GM12878 (cell line): ENCODE data around the gene TUFM. TPM values are rescaled to one million over a fixed set of nuclear protein-coding genes. Genes with fewer than 3 reads are reported as not detected.

Source experiments
- ATAC-seq: fragments of 200-7000 bp; cut with Tn5 transposase; 3 replicates; pipeline ENCODE4 v1.9.1; 2020; ENCODE audit warnings: mild to moderate bottlenecking, moderate library complexity
- BruUV-seq: library from RNA; stranded (reverse); fragments of 400-500 nt; replicated peaks from 2 replicates; lab custom pipeline; 2021; lab: Mats Ljungman, UMichigan
- CTCF ChIA-PET: fragments of 300-600 bp; sonication (Branson Sonifier 250); formaldehyde crosslinking; extraction: SDS; loops from one replicate; lab custom pipeline; 2021; ENCODE audit warnings: inconsistent platforms; lab: Yijun Ruan, JAX
- POLR2A ChIA-PET: fragments of 350-600 bp; formaldehyde crosslinking; extraction: SDS; loops from one replicate; lab custom pipeline; 2021; ENCODE audit warnings: inconsistent platforms; lab: Charles Lee
- RAD21 ChIA-PET: fragments of 300-600 bp; sonication (Branson Sonifier 250); formaldehyde crosslinking; loops from one replicate; lab custom pipeline; 2023; ENCODE audit warnings: antibody characterized with exemption; ENCODE audit not compliant: unreplicated experiment; lab: Charles Lee
- SMC1A ChIA-PET: fragments of 300-600 bp; sonication (Branson Sonifier 250); formaldehyde crosslinking; loops from one replicate; lab custom pipeline; 2023; ENCODE audit not compliant: unreplicated experiment, uncharacterized antibody; lab: Charles Lee
- DNase-seq: peaks from one replicate; pipeline ENCODE4 v3.0.0-alpha.2; 2011; ENCODE audit warnings: low read depth, low spot score
- FAIRE-seq: peaks from 3 replicates; lab custom pipeline; 2011; peaks lifted over from hg19 to GRCh38; lab: Jason Lieb, UNC
- H2AFZ ChIP-seq: 2 replicates; pipeline ENCODE4 v1.6.0; 2011; ENCODE audit warnings: low read depth, low read length, control low read depth; ENCODE audit not compliant: control insufficient read depth
- H3K27ac ChIP-seq: 2 replicates; pipeline ENCODE4 v1.5.1; 2011; ENCODE audit warnings: control low read depth; ENCODE audit not compliant: control insufficient read depth, insufficient read depth
- H3K27me3 ChIP-seq, 2 experiments: replicated peaks in 1 of 2; 2 replicates each; pipeline versions ENCODE4 v1.6.0 to v1.6.1; 2011; ENCODE audit warnings: low read length in 1 of 2; ENCODE audit not compliant: control insufficient read depth in 2 of 2, insufficient read depth in 2 of 2
- H3K36me3 ChIP-seq, 2 experiments: 2 replicates each; pipeline ENCODE4 v1.5.1; 2011; ENCODE audit warnings: low read length in 1 of 2; ENCODE audit not compliant: control insufficient read depth in 2 of 2, insufficient read depth in 2 of 2
- H3K4me1 ChIP-seq: 2 replicates; pipeline ENCODE4 v1.6.1; 2011; ENCODE audit warnings: mild to moderate bottlenecking, low read length, moderate library complexity, mixed read lengths; ENCODE audit not compliant: control insufficient read depth, insufficient read depth
- H3K4me2 ChIP-seq: 2 replicates; pipeline ENCODE4 v1.6.0; 2011; ENCODE audit warnings: control low read depth; ENCODE audit not compliant: control insufficient read depth, insufficient read depth
- H3K4me3 ChIP-seq: fragments of 200-600 bp; sonication (generic); 2 replicates; pipeline ENCODE4 v1.5.1; 2016
- H3K79me2 ChIP-seq: 2 replicates; pipeline ENCODE4 v1.6.0; 2011; ENCODE audit warnings: low read length; ENCODE audit not compliant: control insufficient read depth, insufficient read depth
- H3K9ac ChIP-seq: 2 replicates; pipeline ENCODE4 v1.8.0; 2011; ENCODE audit warnings: low read length, control low read depth, mixed read lengths; ENCODE audit not compliant: control insufficient read depth, insufficient read depth
- H3K9me3 ChIP-seq: replicated peaks from 3 replicates; pipeline ENCODE4 v1.5.1; 2011; ENCODE audit warnings: mild to moderate bottlenecking, low read length; ENCODE audit not compliant: control insufficient read depth, insufficient read depth
- H4K20me1 ChIP-seq: 2 replicates; pipeline ENCODE4 v1.6.0; 2011; ENCODE audit not compliant: control insufficient read depth, insufficient read depth
- BCL11A ChIP-seq: IDR thresholded peaks from 2 replicates; pipeline ENCODE4 v1.6.1; 2011; ENCODE audit warnings: low read depth, low read length
- CHD1 ChIP-seq: IDR thresholded peaks from 2 replicates; pipeline ENCODE4 v1.6.1; 2012; ENCODE audit warnings: low read depth, low read length, improper control_type of control experiment
- POLR2A ChIP-seq: IDR thresholded peaks from 2 replicates; pipeline ENCODE4 v1.6.1; 2011; ENCODE audit warnings: low read depth, mild to moderate bottlenecking, low read length
- POLR2AphosphoS5 ChIP-seq: IDR thresholded peaks from 2 replicates; pipeline ENCODE4 v1.6.1; 2011; ENCODE audit warnings: mild to moderate bottlenecking, low read length, inconsistent platforms
- SPI1 ChIP-seq: IDR thresholded peaks from 2 replicates; pipeline ENCODE4 v1.6.1; 2011; ENCODE audit warnings: low read depth, mild to moderate bottlenecking, low read length, moderate library complexity, borderline replicate concordance; ENCODE audit not compliant: insufficient read depth
- SRF ChIP-seq, 2 experiments: IDR thresholded peaks; 2 replicates each; pipeline ENCODE4 v1.6.1; 2011; ENCODE audit warnings: low read depth in 2 of 2, low read length in 2 of 2, mild to moderate bottlenecking in 1 of 2, moderate library complexity in 1 of 2
- USF1 ChIP-seq: IDR thresholded peaks from 2 replicates; pipeline ENCODE4 v1.6.1; 2011; ENCODE audit warnings: borderline replicate concordance, low read depth, mild to moderate bottlenecking, moderate library complexity, mixed read lengths, low read length; ENCODE audit not compliant: insufficient read depth; ENCODE audit errors: extremely low read length
- WGBS: methylation state at CpG from one replicate; pipeline ENCODE4 v1.1.6; 2016; ENCODE audit warnings: low lambda C conversion rate; ENCODE audit not compliant: insufficient replicate concordance, insufficient coverage; ENCODE audit errors: missing lambda C conversion rate; 5-methylcytosine and 5-hydroxymethylcytosine counted together
- in situ Hi-C: fragments of 300-500 bp; cut with MboI; formaldehyde crosslinking; loops from 9 replicates; pipeline ENCODE4 v1.14.3; 2018; ENCODE audit warnings: mixed read lengths
- intact Hi-C: fragments of 100-400 bp; cut with micrococcal nuclease; formaldehyde crosslinking; loops from one replicate; pipeline ENCODE4 v1.14.2; 2022; ENCODE audit not compliant: unreplicated experiment
- polyA plus RNA-seq, 11 experiments: library from polyadenylated mRNA; depleted of rRNA in 4 of 11; unstranded in 6 of 11; stranded (reverse) in 5 of 11; fragments of >200 nt; fragmentation: Nextera tagmentation in 4 of 11; fragmentation: Illumina TruSeq in 1 of 11; extraction: Ambion mirVana in 4 of 11; extraction: Trizol in 1 of 11; gene quantifications; 1 replicate in 1 of 11; 2 replicates in 10 of 11; pipeline versions ENCODE4 v1.2.1 to v1.2.3, GENCODE V29; 2011 to 2016; ENCODE audit warnings: inconsistent platforms in 2 of 11, missing spikeins in 2 of 11, low read depth in 1 of 11
- total RNA-seq, 4 experiments: library from RNA; depleted of rRNA in 3 of 4; stranded (reverse); fragments of >200 nt in 3 of 4; fragmentation: Illumina TruSeq in 1 of 4; extraction: Trizol in 1 of 4; gene quantifications; 2 replicates each; pipeline versions ENCODE4 v1.2.1 to v1.2.3, GENCODE V29; 2013 to 2021

The TUFM gene
- total and polyA plus RNA-seq, 10 of the 15 experiments (the other 5 are each of a cell fraction or from before 2014, with no cell fraction given): 23.4 to 354 (median 182) TPM

DNA sequence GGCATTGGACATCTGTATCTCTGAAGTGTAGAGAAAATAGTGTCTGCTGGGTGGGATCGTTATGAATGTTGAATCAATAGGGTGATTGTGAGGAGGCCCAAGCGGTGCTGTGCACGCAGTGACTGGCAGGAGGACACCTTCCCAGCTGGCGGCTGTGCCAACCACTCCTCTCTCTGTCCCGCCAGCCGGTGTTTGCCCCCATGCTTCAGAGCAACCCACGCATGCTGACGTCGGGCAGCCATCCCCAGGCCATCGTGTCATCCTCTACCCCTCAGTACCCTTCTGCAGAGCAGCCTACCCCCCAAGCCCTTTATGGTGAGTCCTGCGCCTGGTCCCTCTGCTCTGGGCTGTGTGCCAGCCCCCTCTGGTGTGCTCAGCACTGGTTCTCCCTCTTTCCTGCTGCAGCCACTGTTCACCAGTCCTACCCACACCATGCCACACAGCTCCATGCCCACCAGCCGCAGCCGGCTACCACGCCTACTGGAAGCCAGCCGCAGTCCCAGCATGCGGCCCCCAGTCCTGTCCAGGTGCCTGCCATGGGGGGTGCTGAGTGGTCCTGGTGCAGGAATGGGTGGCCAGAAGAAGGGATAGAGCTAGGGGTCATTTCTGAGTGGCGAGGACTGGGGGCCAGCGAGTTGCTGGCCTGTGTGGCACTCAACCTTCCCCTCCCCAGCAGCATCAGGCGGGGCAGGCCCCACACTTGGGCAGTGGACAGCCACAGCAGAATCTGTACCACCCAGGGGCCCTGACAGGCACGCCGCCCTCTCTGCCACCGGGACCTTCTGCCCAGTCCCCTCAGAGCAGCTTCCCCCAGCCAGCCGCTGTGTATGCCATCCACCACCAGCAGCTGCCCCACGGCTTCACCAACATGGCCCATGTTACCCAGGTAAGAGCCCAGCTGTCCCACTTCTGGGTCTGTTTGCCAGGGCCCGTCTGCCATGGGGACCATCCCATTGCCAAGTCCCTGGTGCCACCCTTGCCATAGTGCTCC is 11.0 kb downstream of the TUFM start:
- Histone ChIP-seq H3K4me2 (no peak overlapping the region), H3K79me2 (no peaks in the 10 kb centered on the region), H3K4me1 (no peaks in the 10 kb centered on the region), H3K36me3 (peaks cover 45 to 50% of the 10 kb centered on the region in 2 experiments), H4K20me1 (no peaks in the 10 kb centered on the region), H2AFZ (no peak overlapping the region), H3K27me3 (no peaks in the 10 kb centered on the region), H3K9me3 (no peaks in the 10 kb centered on the region), H3K4me3 (no peak overlapping the region), H3K27ac (no peak overlapping the region), H3K9ac (no peak overlapping the region)
- ChIA-PET RAD21 (no interaction called here), CTCF (interaction anchor here (1.4 kb wide), 1 partner anchor 8 kb away, joined by 5 read pairs; no protein-coding TSS in a partner anchor), POLR2A (no interaction called here), SMC1A (no interaction called here)
- WGBS: 98% methylated on average over 24 of the region's 25 CpGs
- TF ChIP-seq SPI1: no peak
- TF ChIP-seq CHD1: no peak
- TF ChIP-seq SRF (IDR thresholded peaks at IDR 0.05; ENCODE audit: low read depth in 2 of 2, low read length in 2 of 2): no peak
- TF ChIP-seq BCL11A: no peak
- peak; percentile 48; the same call in 1 of the 2 replicates for TF ChIP-seq POLR2AphosphoS5
- TF ChIP-seq POLR2A: peak; percentile 49
- TF ChIP-seq USF1: no peak
- ATAC-seq (no peak; the same call in 2 of the 3 replicates), FAIRE-seq (no peak), DNase-seq (no peak)
- in situ Hi-C loops: no loop called here
- intact Hi-C loops: no loop called here
- BruUV-seq: no TSS peak
